ENCODE data around the gene EME2.
A peak's percentile ranks its signal among the peaks of the same experiment; 100 is the strongest.

The EME2 gene

DNA sequence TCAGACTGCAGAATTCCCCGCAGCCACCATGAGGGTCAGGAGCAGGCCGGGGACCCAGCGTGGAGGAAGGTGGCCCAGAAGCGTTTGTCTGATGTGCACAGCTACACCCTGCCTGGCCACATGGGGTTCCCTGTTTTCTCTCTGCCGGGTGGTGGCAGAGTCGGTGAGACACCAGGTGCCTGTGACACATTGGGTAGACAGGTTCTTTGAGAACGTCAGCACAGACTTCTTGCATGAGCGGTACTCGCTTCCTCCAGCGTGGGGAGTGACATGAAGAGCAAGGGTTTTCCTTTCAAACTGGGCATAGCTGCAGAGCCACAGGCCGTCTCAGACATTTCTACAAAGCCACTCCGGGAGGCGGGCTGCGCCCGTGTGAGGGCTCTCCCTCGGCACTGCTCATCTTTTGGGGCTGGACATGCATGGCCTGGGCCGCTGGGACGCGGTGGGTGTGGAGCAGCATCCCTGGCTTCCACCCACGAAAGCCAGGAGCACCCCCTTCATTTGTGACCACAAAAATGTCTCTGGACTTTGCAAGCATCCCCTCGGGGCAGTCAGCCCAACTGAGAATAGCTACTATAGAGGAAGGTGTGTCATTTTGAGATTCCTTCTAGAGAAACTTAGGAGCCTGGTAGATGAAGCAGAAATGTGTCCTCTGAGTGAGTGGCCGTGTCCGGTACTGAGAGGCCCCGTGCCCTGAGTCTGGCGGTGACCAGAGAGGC is 27.3 kb upstream of the EME2 start:
- DNase-seq = no peak

DNA sequence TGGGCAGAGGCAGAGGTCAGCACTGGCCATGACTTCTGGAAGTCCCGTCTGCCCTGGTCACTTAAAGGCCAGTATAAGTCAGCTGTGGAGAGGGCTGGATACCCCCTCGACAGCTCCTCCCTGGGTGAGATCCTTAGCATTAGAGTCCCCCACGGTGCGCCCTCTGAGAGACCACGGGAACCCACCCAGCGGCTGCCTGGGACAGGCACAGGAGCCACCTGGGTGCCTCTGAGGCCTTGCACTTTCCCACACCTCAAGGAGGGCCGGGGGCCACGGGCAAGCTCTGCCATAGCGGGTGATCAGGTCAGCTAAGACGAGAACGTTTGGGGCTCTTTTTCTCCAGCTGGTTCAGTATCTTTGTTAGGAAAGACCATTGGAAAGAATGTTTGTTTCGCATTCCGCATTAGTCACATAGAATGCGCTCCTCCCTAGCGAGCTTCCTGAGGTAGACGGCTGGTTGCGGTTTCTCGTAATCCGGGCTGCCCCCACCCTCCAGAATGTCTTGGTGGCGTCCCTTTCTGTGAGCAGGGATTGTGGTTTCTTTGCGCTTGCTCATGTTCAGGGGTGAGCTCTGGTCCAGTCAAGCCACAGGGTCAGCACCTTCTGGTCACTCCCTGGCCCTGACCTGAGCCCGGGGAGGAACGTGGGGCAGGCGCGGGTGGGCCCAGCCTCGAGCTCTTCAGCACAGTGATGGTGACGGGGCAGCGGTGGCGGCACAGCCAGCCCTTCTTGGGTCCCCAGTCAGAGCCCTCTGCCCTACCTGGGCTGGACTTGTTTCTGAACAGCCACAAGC is 26.5 kb upstream of the EME2 start:
- no peak for DNase-seq

DNA sequence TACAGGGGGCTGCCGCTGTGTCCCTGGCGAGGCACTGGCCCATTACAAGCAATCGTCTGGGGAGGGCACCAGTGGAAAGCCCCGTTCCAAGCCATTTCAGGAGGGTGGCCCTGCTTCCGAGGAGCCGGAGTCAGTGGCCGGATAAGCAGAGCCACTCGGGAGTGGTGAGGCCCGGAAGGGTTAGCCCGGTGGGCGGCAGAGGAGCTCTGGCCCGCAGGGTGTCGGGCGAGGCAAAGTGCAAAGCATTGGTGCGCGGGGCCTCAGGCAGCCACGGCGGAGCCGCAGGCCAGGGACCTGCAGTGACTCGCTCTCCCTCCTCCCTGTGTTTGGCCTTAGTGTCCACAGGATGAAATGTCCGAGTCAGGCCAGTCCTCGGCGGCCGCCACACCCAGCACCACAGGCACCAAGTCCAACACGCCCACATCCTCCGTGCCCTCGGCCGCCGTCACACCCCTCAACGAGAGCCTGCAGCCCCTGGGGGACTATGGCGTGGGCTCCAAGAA is 25.9 kb upstream of the EME2 start:
- no peak for DNase-seq

DNA sequence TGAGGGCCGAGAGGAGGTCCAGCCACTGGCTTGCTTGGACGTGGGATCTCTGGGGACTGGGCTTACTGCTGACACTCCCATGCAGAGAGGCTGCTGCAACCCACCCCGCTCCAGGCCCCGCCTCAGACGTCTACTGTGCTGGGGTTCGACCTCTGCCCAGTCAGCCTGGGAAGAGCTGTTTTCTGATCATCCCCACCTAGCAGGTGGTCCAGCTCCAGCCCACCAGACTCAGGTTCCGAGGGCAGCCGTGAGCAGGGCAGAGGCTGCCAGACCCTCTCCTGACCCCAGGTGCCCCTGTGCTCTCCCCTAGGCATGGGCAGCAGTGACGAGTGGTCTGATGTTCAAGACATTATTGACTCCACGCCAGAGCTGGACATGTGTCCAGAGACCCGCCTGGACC is 24.7 kb upstream of the EME2 start:
- DNase-seq = no peak

DNA sequence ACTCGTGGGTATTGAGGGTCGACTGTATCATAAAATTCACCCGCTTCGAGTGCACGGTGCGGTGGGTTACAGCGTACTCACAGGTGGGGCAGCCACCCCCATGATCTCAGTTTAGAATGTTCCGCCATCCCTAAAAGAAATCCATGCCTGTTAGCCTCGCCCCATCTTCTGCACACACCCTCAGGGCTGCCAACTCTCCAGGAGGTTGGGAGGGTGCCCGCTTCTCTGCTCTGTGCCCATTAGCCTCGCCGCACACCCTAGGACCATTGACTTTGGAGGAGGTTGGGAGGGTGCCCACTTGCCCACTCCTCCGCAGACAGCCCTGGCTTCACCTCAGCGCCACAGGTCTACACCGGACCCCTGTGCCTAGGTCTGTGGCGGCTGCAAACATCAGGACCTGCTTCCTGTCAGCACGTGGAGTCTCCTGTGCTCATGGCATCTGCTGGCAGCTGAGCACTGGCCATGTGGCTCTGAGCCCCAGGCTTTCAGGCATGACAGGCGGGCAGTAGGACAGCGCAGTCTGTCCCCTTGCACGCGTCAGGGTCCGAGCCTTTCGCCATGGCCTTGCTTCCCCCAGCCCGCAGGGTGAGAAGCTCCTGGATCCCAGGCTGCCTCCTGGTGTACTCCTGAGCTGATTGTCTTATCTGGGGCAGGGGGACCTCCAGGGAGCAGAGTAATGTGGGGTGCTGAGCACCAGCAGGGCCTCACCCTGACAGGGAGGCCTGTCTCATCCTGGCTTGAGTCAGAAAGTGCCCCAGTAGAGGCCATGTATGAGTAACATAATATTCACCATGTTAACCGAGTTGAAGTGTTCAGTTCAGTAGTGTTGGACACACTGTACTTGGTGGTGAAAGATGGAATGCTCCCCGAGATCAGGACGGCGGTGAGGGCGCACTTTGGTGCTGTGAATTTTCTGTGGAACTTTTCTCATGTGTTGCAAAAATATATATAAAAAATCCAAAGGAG is 23.2 kb upstream of the EME2 start:
- DNase-seq = no peak

DNA sequence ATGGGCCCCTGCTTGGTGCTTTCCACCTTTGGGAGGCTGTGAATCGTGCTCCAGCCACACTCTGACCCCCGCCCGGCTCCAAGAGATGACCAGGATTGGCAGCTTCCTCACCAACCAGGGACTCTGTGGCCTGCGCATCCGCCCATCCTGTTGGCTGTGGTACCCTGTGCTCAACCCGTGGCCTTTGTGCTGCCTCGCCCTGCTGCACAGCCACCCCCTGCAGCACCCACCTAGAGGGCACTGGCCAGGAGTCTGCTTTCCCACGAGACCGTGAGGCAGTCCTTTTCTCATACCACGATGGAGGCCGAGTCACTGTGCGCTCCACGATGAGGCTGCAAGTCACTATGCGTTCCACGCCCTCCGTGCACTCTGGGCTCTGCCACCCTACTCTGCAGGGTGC is 20.7 kb upstream of the EME2 start:
- DNase-seq = no peak

DNA sequence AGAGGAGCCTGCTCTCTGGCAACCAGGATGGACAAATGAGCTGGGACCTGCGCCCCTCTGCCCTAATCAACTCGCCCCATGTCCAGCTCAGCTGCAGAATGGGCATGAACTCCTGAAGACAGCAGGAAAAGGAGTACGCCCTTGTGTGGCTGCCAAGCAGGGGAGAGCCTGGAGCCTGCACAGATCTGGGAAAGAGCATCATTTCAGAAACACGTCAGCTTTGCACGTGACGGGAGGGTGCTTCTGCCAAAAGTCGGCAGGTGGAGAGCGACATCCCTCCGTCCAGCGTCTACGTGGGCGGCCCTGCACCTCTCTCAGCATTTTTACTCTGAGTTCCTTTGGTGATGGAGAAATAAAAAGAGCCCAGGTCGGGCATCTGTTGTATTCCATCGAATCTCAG is 19.8 kb upstream of the EME2 start:
- no peak for DNase-seq

DNA sequence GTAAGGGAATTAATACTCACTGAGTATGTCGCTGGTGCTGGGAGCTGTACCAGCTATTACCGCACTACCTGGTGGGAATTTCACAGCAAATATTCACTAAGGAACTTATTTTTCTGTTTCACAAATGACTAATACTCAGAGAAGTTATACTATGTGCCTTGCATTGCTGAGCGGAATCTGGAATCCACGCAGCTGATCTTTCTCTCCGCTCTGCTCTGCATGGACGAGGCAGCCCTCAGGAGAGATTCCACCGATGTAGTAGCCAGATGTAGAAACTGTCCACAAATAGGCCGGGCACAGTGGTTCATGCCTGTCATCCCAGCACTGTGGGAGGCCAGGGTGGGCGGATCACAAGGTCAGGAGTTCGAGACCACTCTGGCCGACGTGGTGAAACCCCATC is 18.4 kb upstream of the EME2 start:
- DNase-seq = no peak

DNA sequence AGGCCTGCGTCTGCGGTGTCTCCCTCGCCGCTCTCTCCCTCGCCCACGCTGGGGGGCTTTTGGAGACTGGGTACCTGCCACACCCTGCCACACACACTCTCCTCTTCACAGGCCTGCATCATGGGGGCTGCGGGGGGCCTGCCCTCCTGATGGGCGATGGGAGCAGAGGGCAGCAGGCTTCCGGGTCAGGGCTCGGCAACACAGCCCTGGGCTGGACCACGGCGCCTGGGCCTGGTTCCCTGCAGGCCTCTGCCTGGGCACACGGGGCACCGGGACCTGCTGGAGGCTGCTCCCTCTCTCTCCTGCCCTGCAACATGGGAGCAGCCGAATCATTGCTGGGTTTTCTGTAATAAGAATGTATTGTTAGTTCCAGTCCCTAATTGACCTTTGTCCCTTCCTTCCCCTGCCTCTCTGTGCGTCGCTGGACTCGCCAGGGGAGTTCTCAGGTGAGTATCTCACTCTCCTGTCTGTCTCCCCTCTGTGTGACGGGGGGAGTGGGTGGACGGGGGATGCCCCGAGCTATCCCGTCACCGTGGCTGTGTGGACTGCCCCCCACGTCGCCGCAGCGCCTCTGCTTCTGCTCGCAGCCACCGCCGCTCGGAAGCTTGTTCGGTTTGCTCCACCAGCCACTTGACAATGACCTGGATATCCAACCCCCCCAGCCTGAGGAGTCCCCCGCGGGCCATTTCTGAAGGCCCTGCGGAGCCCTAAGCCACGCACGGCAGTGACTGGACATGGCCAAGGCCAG is 14.7 kb upstream of the EME2 start:
- DNase-seq = no peak

DNA sequence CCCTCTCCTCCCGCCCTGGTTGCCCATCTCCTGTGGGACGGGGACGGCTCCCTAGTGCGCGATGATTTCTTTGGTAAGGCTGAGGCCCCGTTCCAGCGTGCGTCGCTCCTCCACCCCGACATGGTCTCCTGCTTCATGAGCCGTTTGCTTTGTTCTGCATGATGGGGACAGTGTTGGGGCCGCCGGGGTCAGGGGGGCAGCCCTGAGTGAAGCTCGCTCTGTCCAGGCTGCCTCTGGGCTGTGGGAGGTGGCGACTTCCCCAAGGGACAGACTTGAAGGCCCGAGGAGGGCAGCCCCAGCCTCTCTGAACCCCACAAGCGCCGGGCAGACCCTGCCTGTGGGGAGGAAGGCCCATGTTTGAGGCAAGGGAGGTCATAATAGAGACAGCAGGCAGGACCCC is 13.7 kb upstream of the EME2 start:
- DNase-seq = no peak

DNA sequence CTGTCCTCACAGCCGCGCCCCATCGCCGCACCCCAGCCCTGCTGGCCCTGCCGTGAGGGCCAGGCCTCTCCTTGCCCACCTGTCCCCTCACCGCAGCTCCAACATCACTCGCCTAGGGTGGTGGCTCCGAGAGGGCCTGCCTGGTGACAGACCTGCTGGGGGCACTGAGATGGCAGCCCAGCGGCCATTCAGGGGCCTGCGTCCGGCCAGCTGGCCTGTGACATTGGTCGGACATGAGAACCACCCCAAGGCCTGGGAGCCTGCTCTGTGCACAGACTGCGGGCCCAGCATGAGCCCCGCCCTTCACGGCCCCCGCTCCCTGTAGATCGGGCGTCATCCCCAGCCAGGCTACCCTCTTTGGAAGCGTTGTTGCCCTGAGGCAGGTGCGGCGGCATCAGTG is 13.1 kb upstream of the EME2 start:
- DNase-seq = no peak

DNA sequence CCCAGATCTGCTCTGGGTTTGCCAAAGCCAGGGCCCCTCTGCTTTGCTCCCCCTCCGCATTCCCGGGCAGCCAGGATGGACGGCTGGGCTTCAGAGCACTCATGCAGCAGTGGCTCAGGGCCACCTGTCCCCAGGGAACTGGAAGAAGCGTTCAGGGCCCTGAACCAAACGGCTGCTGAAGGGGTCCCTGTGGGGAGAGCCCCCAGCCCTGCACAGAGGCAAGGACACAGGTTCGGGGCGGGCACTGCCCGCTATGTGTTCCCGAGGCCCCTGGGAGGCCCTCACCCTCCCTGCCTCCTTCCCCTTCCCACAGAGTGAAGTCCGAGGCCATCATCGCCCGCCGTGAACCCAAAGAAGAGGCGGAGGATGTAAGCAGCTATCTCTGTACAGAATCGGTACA is 11.7 kb upstream of the EME2 start:
- DNase-seq = no peak

DNA sequence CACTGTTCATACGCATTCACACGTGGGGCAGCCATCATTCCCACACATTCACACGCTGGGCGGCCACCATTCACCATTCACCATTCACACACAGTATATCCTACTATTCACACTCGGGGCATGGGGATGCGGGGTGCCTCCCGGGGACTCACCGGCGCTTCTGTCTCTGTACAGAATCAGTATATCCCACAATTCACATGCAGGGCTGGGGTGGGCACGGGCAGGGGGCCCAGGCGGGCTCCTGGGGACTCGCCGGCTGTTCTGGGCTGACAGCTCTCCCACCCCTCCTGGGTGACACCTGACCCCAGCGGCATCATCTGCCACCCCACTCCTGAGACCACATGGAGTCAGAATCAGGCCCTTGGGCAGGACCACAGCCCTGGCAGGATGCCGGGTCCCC is 10.9 kb upstream of the EME2 start:
- DNase-seq = no peak

DNA sequence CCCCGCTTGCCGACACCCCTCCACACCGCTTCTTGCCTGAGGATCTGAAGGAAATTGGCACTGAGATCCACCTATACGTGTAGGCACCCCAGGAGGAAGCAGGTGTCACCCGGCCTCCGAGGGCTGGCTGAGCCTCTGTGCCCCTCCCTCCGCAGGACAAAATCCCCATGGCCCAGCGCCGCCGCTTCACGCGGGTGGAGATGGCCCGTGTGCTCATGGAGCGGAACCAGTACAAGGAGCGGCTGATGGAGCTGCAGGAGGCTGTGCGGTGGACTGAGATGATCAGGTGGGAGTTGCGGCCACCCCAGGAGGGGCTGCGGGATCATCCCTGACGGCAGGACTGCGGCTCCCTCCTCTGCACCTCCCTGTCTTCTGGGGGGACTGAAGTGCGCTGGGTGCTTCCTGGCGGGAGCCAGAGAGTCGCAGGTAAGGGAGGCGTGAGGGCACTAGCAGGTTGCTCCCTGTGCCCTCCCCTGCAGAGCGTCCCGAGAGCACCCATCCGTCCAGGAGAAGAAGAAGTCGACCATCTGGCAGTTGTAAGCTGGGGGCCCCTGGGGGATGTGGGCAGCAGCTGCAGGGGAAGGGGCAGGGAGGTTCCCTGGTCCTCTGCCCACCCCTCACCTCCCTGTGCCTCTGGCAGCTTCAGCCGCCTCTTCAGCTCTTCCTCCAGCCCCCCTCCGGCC is 10.3 kb upstream of the EME2 start:
- DNase-seq = no peak

DNA sequence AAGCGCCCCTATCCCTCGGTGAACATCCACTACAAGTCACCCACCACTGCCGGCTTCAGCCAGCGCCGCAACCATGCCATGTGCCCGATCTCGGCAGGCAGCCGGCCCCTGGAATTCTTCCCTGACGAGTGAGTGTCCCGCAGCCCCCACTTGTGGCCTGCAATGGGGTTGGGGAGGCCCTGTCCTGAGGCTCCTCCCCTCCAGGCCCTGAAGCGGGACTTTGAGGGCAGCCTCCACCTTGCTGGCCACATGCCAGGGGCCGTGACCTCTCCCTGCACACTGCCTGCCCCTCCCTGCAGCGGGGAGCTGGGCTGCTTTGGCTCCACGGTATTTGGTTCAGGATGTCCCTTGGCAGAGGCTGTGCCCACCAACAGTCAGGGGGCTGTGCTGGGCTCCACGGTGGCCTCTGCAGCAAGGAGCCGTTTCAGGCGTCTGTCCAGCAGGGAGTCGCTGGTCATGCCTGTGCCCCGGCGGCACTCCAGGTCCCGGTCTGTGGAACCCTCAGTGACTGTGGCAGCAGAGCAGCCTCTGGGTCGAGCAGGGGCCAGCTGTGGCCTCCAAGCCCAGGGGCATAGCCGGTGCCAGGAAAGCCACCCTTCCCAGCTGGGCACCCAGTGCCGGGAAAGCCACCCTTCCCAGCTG is 9.6 kb upstream of the EME2 start:
- DNase-seq = peak in 3 of 56 donors; percentile 12 to 37 (median 22)

DNA sequence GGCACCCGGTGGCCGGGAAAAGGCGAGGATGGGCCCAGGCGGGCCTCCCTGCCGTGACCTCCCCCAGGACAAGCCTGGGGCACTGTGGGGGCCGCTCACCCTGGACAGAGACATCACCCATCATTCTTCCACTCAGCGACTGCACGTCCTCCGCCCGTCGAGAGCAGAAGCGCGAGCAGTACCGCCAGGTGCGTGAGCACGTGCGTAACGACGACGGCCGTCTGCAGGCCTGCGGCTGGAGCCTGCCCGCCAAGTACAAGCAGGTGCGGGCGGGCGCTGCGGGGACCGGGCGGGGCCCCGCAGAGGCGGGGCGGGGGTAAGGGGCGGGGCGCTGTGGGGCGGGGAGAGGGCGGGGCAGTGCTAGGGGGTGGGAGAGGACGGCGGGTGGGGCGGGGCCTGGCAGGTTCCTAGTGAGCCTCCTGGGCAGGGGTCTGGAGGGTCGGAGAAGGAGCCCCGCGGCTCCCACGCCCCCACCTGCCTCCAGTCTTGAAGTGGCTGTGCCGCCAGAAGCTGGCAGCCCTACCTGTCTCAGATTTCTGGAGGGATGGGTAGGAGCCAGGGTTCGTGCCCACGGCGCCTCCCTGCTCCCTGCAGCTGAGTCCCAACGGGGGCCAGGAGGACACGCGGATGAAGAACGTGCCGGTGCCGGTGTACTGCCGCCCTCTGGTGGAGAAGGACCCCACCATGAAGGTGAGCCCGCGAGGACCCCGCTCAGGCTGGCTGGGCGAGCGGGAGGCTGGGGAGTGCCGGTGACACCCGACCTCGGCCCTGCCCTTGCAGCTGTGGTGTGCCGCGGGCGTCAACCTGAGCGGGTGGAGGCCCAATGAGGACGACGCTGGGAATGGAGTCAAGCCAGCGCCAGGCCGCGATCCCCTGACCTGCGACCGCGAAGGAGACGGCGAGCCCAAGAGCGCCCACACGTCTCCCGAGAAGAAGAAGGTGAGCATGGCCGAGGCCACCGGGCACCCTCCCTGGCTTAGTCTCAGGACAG is 8.8 kb upstream of the EME2 start:
- DNase-seq = peak in 1 of 56 donors; percentile 38

DNA sequence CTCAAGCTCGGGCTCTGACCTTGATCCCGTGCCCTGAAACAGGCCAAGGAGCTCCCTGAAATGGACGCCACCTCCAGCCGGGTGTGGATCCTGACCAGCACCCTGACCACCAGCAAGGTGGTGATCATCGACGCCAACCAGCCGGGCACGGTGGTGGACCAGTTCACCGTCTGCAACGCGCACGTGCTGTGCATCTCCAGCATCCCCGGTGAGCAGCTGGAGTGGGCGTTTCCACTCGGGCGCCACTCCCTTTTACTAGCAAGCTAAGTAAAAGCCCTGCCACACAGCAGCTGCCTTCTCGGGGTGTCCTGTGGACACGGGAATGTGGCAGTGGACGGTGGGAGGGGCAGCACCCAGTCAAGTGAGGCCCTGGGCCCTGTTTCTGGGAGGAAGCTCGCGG is 7.6 kb upstream of the EME2 start:
- DNase-seq = no peak

DNA sequence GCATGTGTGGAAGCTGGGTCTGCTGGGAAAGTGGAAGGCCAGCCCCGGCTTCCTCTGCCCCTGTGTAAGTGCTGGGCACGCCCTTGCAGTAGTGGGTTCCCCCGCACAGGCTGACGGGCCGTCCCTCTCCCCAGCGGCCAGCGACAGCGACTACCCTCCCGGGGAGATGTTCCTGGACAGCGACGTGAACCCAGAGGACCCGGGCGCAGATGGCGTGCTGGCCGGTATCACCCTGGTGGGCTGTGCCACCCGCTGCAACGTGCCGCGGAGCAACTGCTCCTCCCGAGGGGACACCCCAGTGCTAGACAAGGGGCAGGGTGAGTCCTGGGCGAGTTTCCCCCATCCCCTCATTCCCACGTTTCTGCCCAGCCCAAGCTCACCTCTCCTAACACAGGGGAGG is 6.8 kb upstream of the EME2 start:
- no peak for DNase-seq

DNA sequence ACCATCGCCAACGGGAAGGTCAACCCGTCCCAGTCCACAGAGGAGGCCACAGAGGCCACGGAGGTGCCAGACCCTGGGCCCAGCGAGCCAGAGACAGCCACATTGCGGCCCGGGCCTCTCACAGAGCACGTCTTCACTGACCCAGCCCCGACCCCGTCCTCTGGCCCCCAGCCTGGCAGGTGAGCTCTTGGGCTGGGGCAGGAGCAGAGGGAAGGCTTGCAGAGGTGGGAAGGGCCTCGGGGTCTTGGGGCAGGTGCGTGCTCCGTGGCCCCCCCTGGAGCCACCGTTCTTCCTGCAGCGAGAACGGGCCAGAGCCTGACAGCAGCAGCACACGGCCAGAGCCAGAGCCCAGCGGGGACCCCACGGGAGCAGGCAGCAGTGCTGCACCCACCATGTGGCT is 6.4 kb upstream of the EME2 start:
- no peak for DNase-seq

All from amygdala (tissue), 56 donors.